Measurements from ENCODE around the gene ACRV1. TPM values are rescaled to one million over a fixed set of nuclear protein-coding genes. Genes with fewer than 3 reads are reported as not detected.

Gene ACRV1
- polyA plus RNA-seq, 3 donors, result 0.53 to 1.0 (median 0.80) TPM

- DNase-seq, result no peak
Observed at GRCh38 chr11:125662689-125663088, 18.0 kb downstream of the ACRV1 start.

DNA sequence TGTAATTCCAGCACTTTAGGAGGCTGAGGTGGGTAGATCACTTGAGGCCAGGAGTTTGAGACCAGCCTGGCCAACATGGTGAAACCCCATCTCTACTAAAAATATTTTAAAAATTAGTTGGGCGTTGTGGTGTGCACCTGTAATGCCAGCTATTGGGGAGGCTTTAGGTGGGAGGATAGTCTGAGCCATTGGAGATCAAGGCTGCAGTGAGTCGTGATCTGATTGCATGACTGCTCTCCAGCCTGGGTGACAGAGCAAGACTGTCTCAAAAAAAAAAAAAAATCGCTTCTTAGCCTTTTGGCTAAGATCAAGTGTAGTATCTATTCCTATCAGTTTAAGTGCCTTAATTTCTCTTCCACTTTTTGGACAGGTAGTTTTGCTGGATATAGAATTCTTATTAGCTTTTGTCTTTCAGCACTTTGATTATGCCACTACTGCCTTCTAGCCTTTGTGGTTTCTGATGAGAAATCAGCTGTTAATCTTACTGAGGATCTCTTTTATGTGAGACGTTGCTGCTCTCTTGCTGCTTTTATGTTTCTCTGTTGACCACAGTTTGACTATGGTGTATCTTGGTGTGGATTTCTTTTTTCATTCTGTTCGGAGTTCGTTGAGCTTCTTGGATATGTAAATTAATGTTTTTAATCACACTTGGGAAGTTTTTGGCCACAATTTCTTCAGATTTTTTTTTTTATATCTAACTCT is 31.0 kb downstream of the ACRV1 start:
- DNase-seq, result no peak

DNA sequence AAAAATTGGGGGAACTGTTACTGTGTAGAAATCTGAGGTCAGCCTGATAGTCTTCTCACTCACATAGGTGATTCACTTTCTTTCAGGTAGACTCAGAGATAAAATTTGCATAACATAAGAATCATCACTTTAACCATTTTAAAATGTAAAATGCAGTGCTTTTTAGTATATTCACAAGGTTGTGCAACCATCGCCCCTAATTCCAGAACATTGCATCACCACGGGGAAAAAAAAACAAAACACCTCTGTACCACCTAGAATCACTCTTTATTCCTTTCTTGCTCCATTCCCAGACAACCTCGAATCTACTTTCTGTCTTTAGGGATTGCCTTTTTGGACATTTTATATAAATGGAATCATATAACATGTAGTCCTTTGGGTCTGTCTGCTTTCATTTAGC is 34.8 kb downstream of the ACRV1 start:
- DNase-seq, result no peak

GRCh38 chr11:125638315-125638714 is 42.3 kb downstream of the ACRV1 start:
- no peak for DNase-seq

DNA sequence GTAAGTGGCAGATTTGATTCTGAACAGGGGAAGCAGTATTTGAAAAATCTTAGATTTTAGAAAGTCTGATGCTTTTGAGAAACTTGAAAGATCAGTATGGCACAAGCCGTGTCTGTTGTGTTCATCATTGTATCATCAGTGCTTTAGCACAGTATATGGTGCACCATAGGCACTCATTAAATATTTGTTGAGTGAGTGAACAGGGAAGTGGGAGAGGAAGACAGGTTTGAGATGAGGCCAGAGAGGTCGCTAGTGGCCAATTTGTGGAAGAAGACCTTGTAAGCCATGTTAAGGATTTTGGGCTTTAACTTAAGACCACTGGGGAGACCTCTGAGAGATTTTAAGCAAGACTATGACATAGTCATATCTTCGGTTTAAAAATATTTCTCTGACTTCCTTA is 42.8 kb downstream of the ACRV1 start:
- DNase-seq, result no peak

GRCh38 chr11:125627236-125627910 is 53.3 kb downstream of the ACRV1 start:
- no peak for DNase-seq

DNA sequence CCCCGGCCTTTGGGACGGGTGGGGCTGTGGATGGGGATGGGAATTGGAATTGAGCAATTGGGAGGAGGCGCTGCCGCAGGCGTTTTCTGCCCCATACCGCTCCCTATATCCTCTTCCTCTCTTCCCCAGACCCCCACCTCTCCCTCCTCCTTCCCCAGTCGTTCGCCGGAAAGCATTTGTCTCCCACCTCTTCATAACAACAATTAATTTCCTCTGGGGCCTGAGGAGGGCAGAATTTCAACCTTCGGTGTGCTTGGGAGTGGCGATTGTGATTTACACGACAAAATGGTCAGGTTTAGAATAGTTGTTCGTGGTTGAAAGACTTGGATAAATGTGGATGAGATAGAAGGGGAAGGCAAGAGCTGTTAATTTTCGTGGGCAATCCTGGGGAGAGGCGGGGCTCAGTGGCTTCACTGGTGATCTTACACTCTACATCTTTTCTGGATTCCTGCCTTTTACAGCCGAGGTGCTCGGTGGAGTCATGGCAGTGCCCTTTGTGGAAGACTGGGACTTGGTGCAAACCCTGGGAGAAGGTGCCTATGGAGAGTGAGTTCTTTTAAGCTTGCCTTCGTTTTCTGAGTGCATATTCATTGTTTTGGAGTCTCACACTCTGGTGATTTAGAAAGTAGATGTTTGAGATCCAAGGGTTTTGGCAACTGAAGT is 54.2 kb downstream of the ACRV1 start:
- peak; percentile 75 for DNase-seq

DNA sequence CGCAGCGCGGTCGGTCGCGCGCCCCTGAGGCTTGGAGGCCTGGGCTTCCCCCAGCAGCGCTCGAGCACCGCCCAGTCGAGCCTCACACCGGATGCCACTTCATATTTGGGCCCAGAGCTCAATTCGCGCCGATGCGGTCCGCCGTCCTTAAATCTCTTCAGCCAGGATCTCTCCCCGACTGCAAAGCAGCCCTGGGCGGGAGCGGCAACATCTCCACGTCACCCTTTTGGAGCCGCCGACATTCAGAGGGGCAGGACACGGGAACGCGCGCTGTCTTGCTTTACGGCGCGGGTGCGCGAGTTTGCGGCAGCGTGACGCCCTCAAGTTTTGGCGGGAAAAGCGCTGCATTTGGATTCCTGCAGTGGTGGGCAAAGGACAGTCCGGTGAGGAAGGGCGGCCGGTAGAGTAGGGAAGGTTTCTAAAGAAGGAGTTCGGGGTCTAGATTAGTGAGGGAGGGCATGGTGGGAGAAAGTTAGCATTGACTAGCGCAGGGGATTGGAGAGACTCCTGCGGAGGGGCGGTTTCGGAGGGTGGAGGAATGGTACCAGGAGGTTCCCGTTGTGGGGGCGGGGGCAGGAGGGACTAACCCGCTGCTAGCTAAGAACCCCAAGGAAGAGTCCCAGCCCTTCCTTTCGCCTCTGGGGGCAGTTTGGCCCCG is 54.9 kb downstream of the ACRV1 start:
- peak; percentile 91 for DNase-seq

DNA sequence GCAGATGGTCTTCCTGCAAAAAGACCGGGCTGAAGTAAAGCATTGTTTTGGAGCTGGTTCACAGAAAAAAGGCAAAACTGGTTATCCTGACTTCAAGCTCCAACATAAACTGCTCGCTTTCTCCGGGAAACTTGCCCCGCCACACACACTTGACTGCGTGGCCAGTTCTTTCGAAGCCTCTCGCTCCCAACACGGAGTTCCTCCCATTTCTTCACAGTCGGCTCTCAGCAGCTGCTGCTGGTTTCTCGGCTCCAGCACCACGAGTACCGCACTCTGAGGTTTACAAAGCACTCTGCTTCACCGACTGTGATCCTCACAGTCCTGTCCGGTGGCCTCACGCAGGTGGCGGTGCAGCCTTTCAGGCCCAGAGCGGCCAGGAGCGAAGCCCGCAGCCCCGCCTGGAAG is 55.4 kb downstream of the ACRV1 start:
- no peak for DNase-seq

DNA sequence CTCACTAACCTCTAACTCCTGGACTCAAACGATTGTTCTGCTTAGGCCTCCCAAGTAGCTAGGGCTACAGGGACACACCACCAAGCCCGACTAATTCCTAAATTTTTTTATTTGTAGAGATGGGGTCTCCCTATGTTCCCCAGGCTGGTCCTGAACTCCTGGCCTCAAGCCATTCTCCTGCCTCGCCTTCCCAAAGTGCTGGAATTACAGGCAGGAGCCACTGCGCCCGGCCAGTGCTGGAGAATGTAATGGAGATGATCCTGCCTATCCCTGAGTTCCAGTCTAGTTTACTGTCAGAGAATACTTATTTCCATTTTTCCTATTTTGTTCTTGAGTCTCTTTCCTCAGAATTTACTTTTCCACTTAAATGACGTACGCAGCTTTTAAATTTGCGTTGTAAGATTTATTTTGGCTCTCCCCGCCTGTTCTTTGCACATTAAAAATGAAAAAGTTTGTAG is 55.9 kb downstream of the ACRV1 start, which contains the start of gene CHEK1:
Gene CHEK1, plus strand, starts transcription at position 408 of the 458 bp plus-strand sequence. CDS start 1,606 bp downstream, outside the sequence.
- DNase-seq, result no peak

DNA sequence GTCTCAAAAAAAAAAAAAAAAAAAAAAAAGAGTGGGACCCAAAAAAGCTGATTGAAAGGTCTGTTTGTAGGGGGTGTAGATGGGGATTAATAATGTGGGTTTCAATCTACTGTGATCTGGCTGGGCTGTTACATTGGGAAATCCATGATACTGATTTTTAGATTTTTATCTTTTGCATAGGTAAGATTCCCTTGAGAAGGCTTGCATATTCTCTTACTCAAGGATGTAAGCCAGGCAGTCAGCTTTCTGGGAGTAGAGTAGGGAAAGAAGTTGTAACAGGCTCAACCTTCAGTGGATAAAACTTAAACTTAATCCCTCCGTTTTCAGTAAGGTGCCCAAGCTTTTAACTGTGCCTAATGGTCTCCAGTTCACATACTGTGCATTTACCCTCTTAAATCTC is 57.6 kb downstream of the ACRV1 start:
- no peak for DNase-seq

DNA sequence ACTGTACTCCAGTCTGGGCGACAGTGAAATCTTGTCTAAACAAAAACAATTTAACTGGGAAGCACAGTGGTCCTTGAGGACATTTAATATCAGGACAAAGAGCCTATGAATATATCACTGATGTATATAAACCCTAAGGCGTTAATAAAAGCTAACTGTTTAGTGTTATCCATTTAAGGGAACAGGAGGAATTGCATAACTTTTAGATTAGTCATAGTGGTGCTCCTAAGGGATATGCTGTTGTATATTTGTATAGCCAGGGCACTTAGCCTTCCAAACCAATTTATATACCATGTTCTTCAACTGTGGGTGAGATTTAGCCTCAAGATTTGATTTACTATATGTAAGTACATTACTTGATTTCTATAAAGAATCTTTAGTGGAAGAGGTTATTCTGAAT is 58.7 kb downstream of the ACRV1 start:
- DNase-seq, result no peak

Other genes with a start within 250 kb of the ACRV1 start
- gene FEZ1, start 184.6 kb downstream of the ACRV1 start, polyA plus RNA-seq (ENCODE audit: insufficient read length in 3 of 3), result 10 to 100 TPM in 1 of 3 donors, 1 to 10 TPM in 2; 7.2 to 10.9 (median 8.1) TPM
- 100 to 1,000 TPM; 103 to 131 (median 128) TPM for gene EI24, start 111.4 kb downstream of the ACRV1 start, polyA plus RNA-seq (ENCODE audit: insufficient read length in 3 of 3)
- gene STT3A, start 88.0 kb downstream of the ACRV1 start, polyA plus RNA-seq (ENCODE audit: insufficient read length in 3 of 3), result 100 to 1,000 TPM; 184 to 217 (median 205) TPM
- 10 to 100 TPM; 26.8 to 29.7 (median 28.5) TPM for gene CHEK1, start 55.7 kb downstream of the ACRV1 start, polyA plus RNA-seq (ENCODE audit: insufficient read length in 3 of 3)
- not detected for gene PATE1, start 65.4 kb upstream of the ACRV1 start, polyA plus RNA-seq (ENCODE audit: insufficient read length in 3 of 3)
- gene PATE2, start 98.0 kb upstream of the ACRV1 start, polyA plus RNA-seq (ENCODE audit: insufficient read length in 3 of 3), result not detected
- gene PATE3, start 107.3 kb upstream of the ACRV1 start, polyA plus RNA-seq (ENCODE audit: insufficient read length in 3 of 3), result under 1 TPM in 1 of 3 donors, not detected in 2; 0.13 TPM
- gene PATE4, start 152.5 kb upstream of the ACRV1 start, polyA plus RNA-seq (ENCODE audit: insufficient read length in 3 of 3), result under 1 TPM in 1 of 3 donors, not detected in 2; 0.31 TPM
- gene HYLS1, start 206.8 kb upstream of the ACRV1 start, polyA plus RNA-seq (ENCODE audit: insufficient read length in 3 of 3), result 10 to 100 TPM; 10.5 to 12.4 (median 11.4) TPM
- 10 to 100 TPM; 15.5 to 19.9 (median 17.1) TPM for gene PUS3, start 222.4 kb upstream of the ACRV1 start, polyA plus RNA-seq (ENCODE audit: insufficient read length in 3 of 3)
- gene DDX25, start 223.7 kb upstream of the ACRV1 start, polyA plus RNA-seq (ENCODE audit: insufficient read length in 3 of 3), result 1 to 10 TPM; 4.7 to 5.5 (median 4.8) TPM